PC-9 (cell line): ENCODE measurements around the gene SRSF2.

Experiments used
- EZH2 ChIP-seq: fragments of 200-600 bp; sonication (generic); IDR thresholded peaks from 2 replicates; pipeline ENCODE4 v1.8.0; 2017; ENCODE audit warnings: antibody characterized with exemption, low read depth
- TF ChIP-seq, protein P1 (sequence below): fragments of 200-600 bp; sonication (generic); conservative IDR thresholded peaks from 2 replicates; pipeline ENCODE4 v1.6.1; 2017; ENCODE audit warnings: mixed run types, antibody characterized with exemption, mild to moderate bottlenecking, moderate library complexity

- TF ChIP-seq, protein P1, sequence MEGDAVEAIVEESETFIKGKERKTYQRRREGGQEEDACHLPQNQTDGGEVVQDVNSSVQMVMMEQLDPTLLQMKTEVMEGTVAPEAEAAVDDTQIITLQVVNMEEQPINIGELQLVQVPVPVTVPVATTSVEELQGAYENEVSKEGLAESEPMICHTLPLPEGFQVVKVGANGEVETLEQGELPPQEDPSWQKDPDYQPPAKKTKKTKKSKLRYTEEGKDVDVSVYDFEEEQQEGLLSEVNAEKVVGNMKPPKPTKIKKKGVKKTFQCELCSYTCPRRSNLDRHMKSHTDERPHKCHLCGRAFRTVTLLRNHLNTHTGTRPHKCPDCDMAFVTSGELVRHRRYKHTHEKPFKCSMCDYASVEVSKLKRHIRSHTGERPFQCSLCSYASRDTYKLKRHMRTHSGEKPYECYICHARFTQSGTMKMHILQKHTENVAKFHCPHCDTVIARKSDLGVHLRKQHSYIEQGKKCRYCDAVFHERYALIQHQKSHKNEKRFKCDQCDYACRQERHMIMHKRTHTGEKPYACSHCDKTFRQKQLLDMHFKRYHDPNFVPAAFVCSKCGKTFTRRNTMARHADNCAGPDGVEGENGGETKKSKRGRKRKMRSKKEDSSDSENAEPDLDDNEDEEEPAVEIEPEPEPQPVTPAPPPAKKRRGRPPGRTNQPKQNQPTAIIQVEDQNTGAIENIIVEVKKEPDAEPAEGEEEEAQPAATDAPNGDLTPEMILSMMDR: no peak
- no peak for TF ChIP-seq EZH2
These were observed 741 bp upstream of the SRSF2 start, which contains the start of gene MFSD11 for GRCh38 chr17:76737676-76738467.
